ENCODE results near the gene DNAJC16.

Gene DNAJC16

DNA sequence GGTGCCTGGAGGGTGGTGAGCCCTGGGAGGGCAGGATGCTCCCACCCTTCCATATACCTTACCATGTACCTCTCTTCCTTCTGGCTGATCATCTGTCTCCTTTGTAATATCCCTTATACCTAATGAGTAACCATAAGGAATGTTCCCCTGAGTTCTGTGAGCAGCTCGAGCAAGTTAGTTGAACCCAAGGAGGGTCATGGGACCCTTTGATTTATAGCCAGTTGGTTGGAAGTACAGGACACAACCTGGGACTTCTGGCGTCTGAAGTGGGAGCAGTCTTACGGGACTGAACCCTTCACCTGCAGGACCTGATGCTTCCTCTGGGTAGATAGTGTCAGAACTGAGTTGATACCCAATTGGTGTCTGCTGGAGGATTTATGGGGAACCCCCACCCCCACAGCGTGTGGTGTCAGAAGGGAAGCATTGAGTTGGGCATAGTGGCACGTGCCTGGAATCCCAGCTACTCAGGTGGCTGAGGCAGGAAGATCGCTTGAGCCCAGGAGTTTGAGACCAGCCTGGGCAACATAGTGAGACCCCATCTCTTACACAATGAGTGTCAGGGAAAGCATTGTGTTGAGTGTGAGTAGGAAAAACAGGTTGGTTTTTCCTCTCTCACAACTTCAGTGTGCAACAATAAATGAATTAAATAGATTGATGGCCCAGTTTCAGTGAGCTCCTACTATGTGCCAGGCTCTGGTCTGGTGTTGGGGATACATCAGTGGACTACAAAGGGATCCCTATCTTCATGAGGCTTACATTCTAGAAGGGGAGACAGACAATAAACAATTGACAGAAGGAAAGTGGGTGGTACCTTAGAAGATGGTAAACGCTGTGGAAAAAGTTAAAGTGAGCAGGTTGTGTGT, 16.0 kb downstream of the DNAJC16 start:
- DNase-seq = no peak

- DNase-seq = no peak
Measured at GRCh38 chr1:15543251-15543588, 16.6 kb downstream of the DNAJC16 start.

- no peak for DNase-seq
Measured at GRCh38 chr1:15543589-15544568, 17.2 kb downstream of the DNAJC16 start.

GRCh38 chr1:15546641-15547040, 20.0 kb downstream of the DNAJC16 start:
- no peak for DNase-seq

GRCh38 chr1:15550573-15550972, 23.9 kb downstream of the DNAJC16 start:
- no peak for DNase-seq

DNA sequence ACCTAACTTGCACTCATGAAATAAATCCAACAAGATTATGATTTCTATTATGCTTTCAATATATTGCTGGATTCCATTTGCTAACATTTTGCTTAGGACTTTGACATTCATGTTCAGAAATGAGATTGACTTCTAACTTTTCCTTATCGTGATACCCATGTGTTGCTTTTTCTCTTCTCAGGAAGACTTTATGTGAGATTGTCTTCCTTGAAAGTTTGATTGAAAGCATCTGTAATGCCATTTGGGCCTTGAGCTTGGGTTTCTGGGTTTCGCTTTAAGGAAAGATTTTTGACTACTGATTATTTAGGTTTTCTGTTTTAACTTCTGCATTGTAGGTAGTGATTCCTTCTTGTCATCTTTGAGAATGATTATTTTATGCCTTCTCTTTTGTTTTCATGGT, 30.4 kb downstream of the DNAJC16 start:
- no peak for DNase-seq

GRCh38 chr1:15557594-15557993, 30.9 kb downstream of the DNAJC16 start:
- DNase-seq = no peak

- DNase-seq = no peak
Measured at GRCh38 chr1:15558516-15558915, 31.9 kb downstream of the DNAJC16 start.

DNA sequence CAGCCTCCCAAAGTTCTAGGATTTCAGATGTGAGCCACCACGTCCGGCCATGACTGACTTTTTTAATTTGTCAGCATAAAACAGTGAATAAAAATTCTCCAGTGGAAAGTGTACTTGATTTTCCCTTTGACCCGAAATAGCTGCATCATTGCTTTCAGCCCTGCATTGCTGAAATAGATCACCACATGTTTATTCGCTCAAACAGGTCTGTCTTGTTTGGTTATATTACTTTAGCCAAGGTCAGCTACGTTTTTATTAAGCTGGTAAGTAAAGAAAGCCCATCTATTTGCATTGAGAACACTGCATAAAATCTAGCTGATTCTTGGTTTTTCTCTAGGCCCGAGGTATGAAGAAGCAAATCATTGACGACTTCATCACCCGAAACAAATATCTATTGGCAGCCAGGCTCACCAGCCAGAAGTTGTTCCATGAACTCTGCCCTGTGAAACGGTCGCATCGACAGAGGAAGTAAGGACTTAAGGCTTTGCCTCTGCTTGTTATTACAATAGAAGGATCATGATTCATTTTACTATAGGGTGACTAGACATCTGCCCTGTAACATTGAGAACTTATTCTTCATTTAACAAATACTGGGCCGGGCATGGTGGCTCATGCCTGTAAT, 32.7 kb downstream of the DNAJC16 start:
- no peak for DNase-seq

- DNase-seq = no peak
Measured at GRCh38 chr1:15568387-15569073, 41.9 kb downstream of the DNAJC16 start.

DNA sequence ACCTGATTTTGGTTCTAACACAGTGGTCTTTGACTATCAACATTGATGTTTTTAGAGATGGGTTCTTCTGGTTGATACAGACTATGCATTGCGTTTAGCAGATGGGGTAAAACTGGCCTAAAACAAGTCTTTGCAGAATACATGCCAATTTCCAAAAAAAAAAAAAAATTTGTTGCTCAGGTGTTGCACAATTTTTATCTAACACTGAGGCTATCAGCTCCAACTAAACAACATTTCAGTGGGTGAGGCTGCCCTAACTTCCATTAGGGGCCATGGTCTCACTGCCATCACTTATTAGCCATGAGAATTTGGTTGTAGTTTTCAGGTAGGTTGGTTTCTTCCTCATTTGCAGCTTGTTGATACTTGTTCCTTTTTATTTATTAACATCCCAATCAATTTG, 44.2 kb downstream of the DNAJC16 start:
- no peak for DNase-seq

DNA sequence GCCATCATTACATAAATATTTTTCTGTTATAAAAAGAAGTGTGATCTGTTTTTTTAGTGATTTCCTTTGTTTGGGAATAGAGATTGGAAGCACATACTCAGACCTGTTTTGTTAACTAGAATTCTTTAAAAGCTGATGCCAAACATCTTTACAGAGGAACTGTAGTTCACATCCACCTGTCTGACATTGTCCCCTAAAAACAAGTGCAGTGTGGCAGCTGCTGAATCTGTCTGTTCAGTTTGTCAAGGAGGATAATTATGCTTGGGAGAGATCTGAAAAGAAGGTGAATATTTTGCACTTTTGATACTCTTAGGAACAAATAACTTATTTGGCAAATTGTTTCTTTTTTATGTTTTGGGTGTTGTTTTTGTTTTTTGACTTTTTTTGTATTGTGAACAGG, 44.6 kb downstream of the DNAJC16 start:
- DNase-seq = no peak

- no peak for DNase-seq
Measured at GRCh38 chr1:15573477-15573876, 46.8 kb downstream of the DNAJC16 start.

GRCh38 chr1:15574741-15575140, 48.1 kb downstream of the DNAJC16 start:
- DNase-seq = no peak

DNA sequence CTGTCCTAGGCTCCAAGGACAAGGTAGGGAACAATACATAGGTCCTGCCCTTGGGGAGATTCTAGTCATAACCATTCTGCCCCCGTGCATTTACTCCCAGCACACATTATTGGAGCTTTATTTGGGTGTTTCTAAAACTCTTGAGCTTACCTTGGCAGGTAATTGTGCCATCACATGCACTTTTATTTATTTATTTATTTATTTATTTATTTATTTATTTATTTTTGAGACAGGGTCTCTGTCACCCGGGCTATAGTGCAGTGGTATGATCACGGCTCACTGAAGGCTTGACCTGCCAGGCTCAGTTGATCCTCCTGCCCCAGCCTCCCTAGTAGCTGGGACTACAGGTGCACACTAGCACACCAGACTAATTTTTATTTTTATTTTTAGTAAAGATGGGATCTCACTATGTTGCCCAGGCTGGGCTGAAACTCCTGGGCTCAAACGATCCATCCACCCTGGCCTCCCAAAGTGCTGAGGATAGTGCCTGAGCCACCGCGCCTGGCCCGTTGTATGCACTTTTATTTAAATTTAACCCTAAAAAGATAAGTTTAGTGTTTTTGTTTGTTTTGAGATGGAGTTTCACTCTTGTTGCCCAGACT, 49.0 kb downstream of the DNAJC16 start:
- DNase-seq = no peak

DNA sequence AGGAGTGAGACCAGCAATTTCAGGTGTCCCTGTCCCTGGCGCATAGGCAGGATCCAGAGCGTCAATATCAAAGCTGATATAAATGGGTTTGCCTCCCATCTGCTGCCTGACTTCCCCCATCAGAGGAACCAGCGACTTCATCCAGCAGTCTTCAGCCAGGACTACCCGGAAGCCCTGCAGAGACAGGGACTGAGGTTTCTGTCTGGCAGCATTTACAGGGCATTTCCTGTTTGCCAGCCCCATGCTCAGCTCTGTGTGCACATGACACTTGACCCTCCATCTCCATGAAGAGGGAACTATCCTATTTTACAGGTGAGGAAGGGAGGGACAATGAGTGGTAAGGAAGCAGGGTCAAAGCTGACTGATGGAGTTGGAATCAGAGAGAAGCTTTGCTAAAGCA, 51.0 kb downstream of the DNAJC16 start:
- DNase-seq = no peak

DNA sequence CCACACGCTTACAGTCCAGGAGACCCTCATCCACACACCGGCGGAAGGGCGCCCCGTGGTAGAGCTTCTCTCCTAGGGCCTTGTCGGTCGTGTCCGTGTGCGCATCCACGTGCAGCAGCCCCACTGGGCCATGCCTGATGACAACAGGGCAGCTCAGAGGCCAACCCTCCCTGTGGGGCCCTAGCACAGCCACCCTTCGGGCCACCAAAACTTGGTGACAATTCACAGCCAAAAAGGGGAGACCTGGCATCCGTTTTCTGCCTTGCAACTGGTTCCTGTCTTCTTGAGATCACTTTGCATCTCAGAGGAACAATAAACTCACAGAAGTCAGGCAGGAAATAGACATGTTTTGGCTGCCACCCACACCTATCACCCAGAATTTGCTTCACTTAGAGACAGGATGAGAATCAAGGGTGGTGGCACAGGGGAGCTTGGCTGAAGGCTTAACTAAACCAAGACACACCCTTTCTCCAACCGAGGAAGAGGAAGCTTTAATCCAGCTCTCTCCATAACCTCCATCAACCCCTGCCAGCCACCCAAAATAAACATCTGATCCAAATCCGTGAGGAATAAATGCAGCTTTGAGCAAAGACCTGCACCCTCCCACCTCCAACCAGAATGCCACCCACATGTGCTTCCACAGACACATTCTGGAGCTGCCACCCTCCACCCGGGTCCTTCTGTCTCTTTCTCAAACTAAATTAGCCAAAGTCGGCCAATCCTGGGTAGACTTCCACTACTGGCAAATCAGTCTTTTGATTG, 52.5 kb downstream of the DNAJC16 start:
- DNase-seq = no peak

GRCh38 chr1:15579683-15580047, 53.0 kb downstream of the DNAJC16 start:
- DNase-seq = no peak

GRCh38 chr1:15583016-15583706, 56.5 kb downstream of the DNAJC16 start:
- no peak for DNase-seq

- DNase-seq = peak; percentile 43
Measured at GRCh38 chr1:15584489-15585363, 58.1 kb downstream of the DNAJC16 start, which contains the start of gene AGMAT. Gene AGMAT (minus strand): TSS chr1:15585051. CDS start chr1:15584967, 84 bp downstream.

All from right hindlimb (tissue), 1 donor.